Heart right ventricle (tissue), 16 donors: Measurements from ENCODE around the gene XKR3. TPM values are rescaled to one million over a fixed set of nuclear protein-coding genes. Genes with fewer than 3 reads are reported as not detected.

ENCODE experiments used
- ATAC-seq, 8 donors: fragments of 200-7000 bp; cut with Tn5 transposase; one replicate each; pipeline ENCODE4 v1.9.1; 2020; ENCODE audit warnings: mild to moderate bottlenecking in 8 of 8, moderate library complexity in 8 of 8, moderate number of reproducible peaks in 1 of 8
- DNase-seq, 2 donors: peaks; one replicate each; pipeline ENCODE4 v3.0.0-alpha.2; 2020
- H3K27ac ChIP-seq, 10 donors: fragments of 200-600 bp; sonication (generic) in 2 of 10; one replicate each; pipeline versions ENCODE4 v1.5.0 to v1.8.0; 2020 to 2022; ENCODE audit warnings: mild to moderate bottlenecking in 3 of 10
- H3K27me3 ChIP-seq, 7 donors: fragments of 200-600 bp; one replicate each; pipeline ENCODE4 v1.8.0; 2021 to 2022; ENCODE audit warnings: mild to moderate bottlenecking in 2 of 7
- H3K36me3 ChIP-seq, 9 donors: fragments of 200-600 bp; sonication (generic) in 1 of 9; one replicate each; pipeline versions ENCODE4 v1.5.0 to v1.8.0; 2020 to 2022; ENCODE audit warnings: mild to moderate bottlenecking in 2 of 9
- H3K4me1 ChIP-seq, 9 donors: fragments of 200-600 bp; sonication (generic) in 1 of 9; one replicate each; pipeline versions ENCODE4 v1.5.0 to v1.8.0; 2020 to 2022; ENCODE audit warnings: mild to moderate bottlenecking in 4 of 9
- H3K4me3 ChIP-seq, 10 donors: fragments of 200-600 bp; sonication (generic) in 2 of 10; one replicate each; pipeline versions ENCODE4 v1.5.0 to v1.8.0; 2020 to 2022; ENCODE audit warnings: mild to moderate bottlenecking in 7 of 10, moderate library complexity in 2 of 10
- H3K9me3 ChIP-seq, 11 donors: fragments of 200-600 bp in 10 of 11; sonication (generic) in 2 of 11; one replicate each; pipeline versions ENCODE4 v1.5.0 to v1.8.0; 2013 to 2022; ENCODE audit warnings: mild to moderate bottlenecking in 2 of 11, control low read depth in 1 of 11, moderate library complexity in 1 of 11
- CTCF ChIP-seq, 9 donors: fragments of 200-600 bp; sonication (generic) in 2 of 9; IDR thresholded peaks; one replicate each; pipeline versions ENCODE4 v1.5.0 to v1.8.0; 2021 to 2022; ENCODE audit warnings: antibody characterized with exemption in 9 of 9, mild to moderate bottlenecking in 5 of 9, moderate library complexity in 1 of 9
- WGBS, 2 donors: extraction: QIAGEN DNeasy Blood & Tissue Kit; methylation state at CpG; one replicate each; pipeline ENCODE4 v1.1.7; 2013; ENCODE audit warnings: inconsistent platforms in 1 of 2; 5-methylcytosine and 5-hydroxymethylcytosine counted together
- intact Hi-C, 10 donors: fragments of 100-400 bp; cut with DNase I; formaldehyde crosslinking; loops; one replicate each; pipeline versions ENCODE4 v1.11.1 to v1.14.2; 2022
- polyA plus RNA-seq, 2 donors: library from polyadenylated mRNA; stranded (reverse); fragments of 200-250 nt; gene quantifications; one replicate each; pipeline ENCODE4 v1.2.3, GENCODE V29; 2013
- total RNA-seq, 10 donors: library from RNA; stranded (reverse); fragmentation: NEBNext Ultra II Directional in 3 of 10; extraction: Animal tissue kit (Norgen Biotek cat#: 25700) in 3 of 10; gene quantifications; one replicate each; pipeline versions ENCODE4 v1.2.1 to v1.2.4, GENCODE V29; 2021 to 2023
- donor health status: Arrhythmogenic right ventricular cardiomyopathy.
- donor health status: ischemic (EF 13 %, LVEDD 7.1; RV severe dilation, severe dysfunction).
- donor health status: healthy with polysubstance abuse.
- donor health status: DM: no; HTN: yes; CAD: no.
- donor health status: DM: no; HTN: no; CAD: no.
- donor health status: ischemic (EF 25% LVEDD 6.9; RV normal size, moderate dysfunction).
- donor health status: ischemic (EF 25% LVEDD 5.7; RV mildly dilated, moderate dysfunction).
- donor health status: healthy.
- donor health status: DM: yes; HTN: yes; CAD: no.
- donor health status: Ischemic cardiomyopathy.
- donor health status: ischemic (EF 35%, LVEDD 5.7; RV mildly dilated, moderate dysfunction).
- donor health status: nonischemic (EF 11% LVEDD 7.7; RV severe dilation, severe dysfunction).
- donor health status: DM: yes; HTN: yes; CAD: no.
- donor health status: PGD.
- donor health status: ischemic (EF 29% LVEDD 5.4; RV normal size, mild dysfunction).
- donor health status: nonischemic (EF 23%, LVEDD 6.1; RV moderate dilation, normal function).

XKR3 gene
- total and polyA plus RNA-seq, 12 donors = not detected

GRCh38 chr22:16806401-16806800 lies 18.8 kb downstream of the XKR3 start:
- Histone ChIP-seq H3K36me3 (no peaks in the 10 kb centered on the region), H3K27ac (no peak overlapping the region), H3K9me3 (no peaks in the 10 kb centered on the region), H3K4me3 (no peak overlapping the region), H3K4me1 (no peaks in the 10 kb centered on the region), H3K27me3 (no peaks in the 10 kb centered on the region)
- no peak for DNase-seq
- ATAC-seq = no peak
- intact Hi-C loops = no loop called here
- WGBS, 2 donors = 84 to 86% methylated on average over 5 of the region's 5 CpGs
- no peak for TF ChIP-seq CTCF (IDR thresholded peaks at IDR 0.05)

- Histone ChIP-seq H3K9me3 (no peaks in the 10 kb centered on the region), H3K4me1 (no peaks in the 10 kb centered on the region), H3K4me3 (no peak overlapping the region), H3K27ac (no peak overlapping the region), H3K36me3 (no peaks in the 10 kb centered on the region), H3K27me3 (no peaks in the 10 kb centered on the region)
- ATAC-seq (no peak), DNase-seq (no peak)
- intact Hi-C loops = no loop called here
- WGBS, 2 donors = 51 to 58% methylated on average over 2 of the region's 2 CpGs
- no peak for TF ChIP-seq CTCF (IDR thresholded peaks at IDR 0.05)
Measured at GRCh38 chr22:16804882-16805281, 20.3 kb downstream of the XKR3 start.

GRCh38 chr22:16803255-16803917 lies 21.8 kb downstream of the XKR3 start:
- WGBS, 2 donors = 77 to 79% methylated on average over 4 of the region's 4 CpGs

GRCh38 chr22:16801571-16801970 lies 23.6 kb downstream of the XKR3 start:
- no peak overlapping the region for H3K27ac ChIP-seq
- no peaks in the 10 kb centered on the region for H3K4me1 ChIP-seq
- TF ChIP-seq CTCF (IDR thresholded peaks at IDR 0.05) = no peak
- H3K36me3 ChIP-seq = no peaks in the 10 kb centered on the region
- intact Hi-C loops = no loop called here
- no peak overlapping the region for H3K4me3 ChIP-seq
- H3K27me3 ChIP-seq = no peaks in the 10 kb centered on the region
- ATAC-seq = no peak
- H3K9me3 ChIP-seq = no peaks in the 10 kb centered on the region
- no peak for DNase-seq
- WGBS, 2 donors = 91 to 92% methylated on average over 3 of the region's 3 CpGs

More at GRCh38 chr22:16803255-16803917, 21.8 kb downstream of the XKR3 start:
- Histone ChIP-seq H3K27me3 (no peaks in the 10 kb centered on the region), H3K27ac (no peak overlapping the region), H3K4me1 (no peaks in the 10 kb centered on the region), H3K36me3 (no peaks in the 10 kb centered on the region), H3K4me3 (no peak overlapping the region), H3K9me3 (no peaks in the 10 kb centered on the region)
- intact Hi-C loops = no loop called here
- DNase-seq (no peak), ATAC-seq (no peak)
- TF ChIP-seq CTCF (IDR thresholded peaks at IDR 0.05) = no peak
